CD4-positive, alpha-beta T cell treated with Interleukin-1 beta for 1 hour (primary cell): ENCODE data around the gene LRRC10B.
A peak's percentile ranks its signal among the peaks of the same experiment; 100 is the strongest.
"Not testable (repeated sequence)": the region's sequence is repeated elsewhere in the genome, so short reads cannot be mapped to it uniquely, and the experiment has no call there.

Experiments used
- DNase-seq, 2 donors: peaks; one replicate each; pipeline ENCODE4 v3.0.0-alpha.2; 2020 to 2022

LRRC10B gene

DNA sequence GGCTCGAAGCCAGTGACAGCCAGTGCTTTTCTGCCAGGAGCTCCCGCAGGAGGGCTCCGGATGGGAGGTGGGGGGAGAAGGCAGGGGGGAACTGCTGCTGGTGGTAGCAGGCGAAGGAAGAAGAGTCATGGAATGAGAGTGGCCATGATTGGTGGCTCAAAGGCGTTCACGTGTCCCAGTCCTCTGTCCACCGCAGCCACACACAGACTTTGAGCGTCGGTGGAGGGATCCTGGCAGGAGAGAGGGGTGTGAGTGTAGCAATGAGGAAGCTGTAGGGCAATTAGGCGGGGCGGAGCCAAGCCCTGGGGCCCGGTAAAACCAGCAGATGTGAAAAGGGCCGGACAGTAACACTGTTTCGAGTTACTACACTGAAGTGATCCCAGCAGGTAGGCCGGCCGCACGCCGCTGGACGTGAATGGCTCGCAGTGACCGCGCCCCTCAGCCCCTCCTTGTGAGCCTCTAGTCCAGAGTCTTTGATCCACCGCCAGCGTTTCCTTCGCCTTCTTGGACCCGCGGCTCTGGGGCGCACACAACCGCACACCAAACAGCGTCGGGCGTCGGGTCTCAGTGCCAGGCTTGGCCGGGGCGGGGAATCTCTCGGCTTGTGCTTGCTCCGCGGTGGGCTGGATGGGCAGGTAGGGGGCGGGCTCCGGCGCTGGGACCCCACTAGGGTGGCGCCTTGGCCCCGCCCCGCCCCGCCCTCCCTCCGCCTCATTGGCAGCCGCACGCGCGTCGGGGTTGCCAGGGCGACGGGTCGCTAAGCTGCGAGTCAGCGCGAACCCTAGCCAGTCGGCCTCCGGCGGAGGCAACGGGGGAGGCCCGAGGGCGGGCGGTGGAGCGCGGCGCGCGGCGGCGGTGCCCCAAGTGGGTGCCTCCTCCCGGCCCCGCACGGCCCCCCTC lies at the start of gene LRRC10B:
LRRC10B (plus strand) TSS at position 788 of the 900 bp plus-strand sequence. CDS start 250 bp downstream, outside the sequence.
- peak; percentile 11 for DNase-seq

DNA sequence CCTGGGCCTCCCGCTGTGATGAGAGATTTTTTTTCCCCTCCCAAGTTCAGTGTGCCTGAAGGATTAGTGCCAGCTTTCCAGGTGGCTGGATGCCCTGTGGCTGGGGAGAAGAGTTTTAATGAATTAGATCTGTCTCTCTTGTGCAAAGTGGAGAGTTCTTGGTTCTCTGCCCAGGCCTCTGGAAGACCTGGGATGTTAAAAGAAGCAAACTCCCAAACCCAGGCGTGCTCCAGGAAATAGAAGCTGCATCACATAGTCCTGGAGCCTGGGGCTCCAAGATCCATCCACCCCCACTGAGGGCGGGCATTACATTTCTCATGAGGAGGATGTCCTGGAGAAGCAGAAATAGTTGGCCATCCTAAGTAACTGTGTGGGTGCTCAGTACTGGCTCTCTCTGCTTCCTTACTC lies 48.1 kb upstream of the LRRC10B start:
- no peak for DNase-seq

DNA sequence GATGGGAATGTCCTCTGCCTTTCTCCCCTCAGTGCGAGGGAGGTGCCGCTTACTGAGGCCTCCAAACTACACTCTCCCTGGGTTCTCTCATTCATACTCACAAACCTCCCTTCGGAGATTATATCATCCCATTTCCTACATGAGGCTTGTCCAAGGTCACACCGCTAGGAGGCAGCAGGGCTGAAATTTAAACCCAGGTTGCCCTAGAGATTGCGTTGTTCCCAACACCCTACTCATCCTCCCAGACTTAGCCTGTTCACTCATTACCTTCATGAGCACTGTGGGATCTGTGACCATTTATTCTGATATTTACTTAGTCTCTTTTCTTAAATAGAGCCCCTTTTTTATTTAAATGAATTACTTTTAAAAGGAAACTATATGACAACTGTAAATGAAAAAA lies 47.6 kb upstream of the LRRC10B start:
- no peak for DNase-seq

DNA sequence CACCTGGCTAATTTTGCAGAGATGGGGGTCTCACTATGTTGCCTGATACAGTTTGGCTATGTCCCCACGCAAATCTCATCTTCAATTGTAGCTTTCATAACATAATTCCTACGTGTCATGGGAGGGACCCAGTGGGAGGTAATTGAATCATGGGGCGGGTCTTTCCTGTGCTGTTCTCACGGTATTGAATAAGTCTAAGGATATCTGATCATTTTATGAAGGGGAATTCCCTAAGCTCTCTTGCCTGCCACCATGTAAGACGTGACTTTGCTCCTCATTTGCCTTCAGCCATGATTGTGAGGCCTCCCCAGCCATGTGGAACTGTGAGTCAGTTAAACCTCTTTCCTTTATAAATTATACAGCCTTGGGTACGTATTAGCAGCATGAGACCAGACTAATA lies 40.9 kb upstream of the LRRC10B start:
- DNase-seq = not testable (repeated sequence)

DNA sequence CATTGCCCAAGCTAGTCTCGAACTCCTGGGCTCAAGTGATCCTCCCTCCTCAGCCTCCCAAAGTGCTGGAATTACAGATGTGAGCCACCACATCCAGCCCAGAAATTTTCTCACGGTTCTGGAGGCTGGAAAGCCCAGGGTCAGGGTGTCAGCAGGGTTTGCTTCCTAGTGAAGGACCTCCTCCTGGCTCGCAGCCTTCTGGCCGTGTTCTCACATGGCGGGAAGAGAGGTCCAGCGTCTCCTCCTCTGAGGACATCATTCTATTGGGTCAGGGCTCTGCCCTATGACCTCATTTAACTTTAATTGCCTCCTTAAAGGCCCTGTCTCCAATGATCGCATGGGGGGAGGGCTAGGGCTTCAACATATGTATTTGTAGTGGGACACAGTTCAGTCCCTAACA lies 40.5 kb upstream of the LRRC10B start:
- no peak for DNase-seq

DNA sequence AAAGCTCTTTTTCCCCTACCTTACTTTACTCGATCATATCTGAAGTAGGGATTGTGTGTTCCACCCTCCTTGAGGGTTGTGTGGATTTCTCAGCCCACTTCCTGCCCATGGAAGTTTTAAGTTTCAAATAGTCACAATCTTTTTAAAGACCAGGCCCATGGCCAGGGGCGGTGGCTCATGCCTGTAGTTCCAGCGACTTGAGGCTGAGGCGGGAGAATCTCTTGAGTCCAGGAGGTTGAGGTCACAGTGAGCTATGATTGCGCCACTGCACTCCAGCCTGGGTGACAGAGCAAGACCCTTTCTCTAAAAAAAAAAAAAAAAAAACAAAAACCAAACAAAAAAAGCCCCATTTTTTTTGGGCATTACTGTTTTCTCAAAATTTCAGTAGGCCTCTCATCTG lies 36.3 kb upstream of the LRRC10B start:
- DNase-seq = no peak

DNA sequence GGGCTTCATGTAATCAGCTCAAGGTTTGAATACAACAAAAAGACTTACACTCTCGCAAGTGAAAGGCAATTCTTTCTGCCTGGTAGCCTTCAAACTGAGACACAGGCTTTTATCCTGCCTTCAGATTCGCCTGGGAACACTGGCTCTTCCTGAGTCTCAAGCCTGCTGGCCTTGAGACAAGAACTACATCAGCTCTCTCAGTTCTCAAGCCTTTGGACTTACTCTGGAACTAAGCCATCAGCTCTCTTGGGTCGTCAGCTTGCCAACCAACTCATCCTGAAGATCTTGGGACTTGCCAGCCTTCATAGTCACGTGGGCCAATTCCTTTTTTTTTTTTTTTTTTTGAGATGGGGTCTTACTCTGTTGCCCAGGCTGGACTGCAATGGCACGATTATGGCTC lies 35.7 kb upstream of the LRRC10B start:
- DNase-seq = no peak

DNA sequence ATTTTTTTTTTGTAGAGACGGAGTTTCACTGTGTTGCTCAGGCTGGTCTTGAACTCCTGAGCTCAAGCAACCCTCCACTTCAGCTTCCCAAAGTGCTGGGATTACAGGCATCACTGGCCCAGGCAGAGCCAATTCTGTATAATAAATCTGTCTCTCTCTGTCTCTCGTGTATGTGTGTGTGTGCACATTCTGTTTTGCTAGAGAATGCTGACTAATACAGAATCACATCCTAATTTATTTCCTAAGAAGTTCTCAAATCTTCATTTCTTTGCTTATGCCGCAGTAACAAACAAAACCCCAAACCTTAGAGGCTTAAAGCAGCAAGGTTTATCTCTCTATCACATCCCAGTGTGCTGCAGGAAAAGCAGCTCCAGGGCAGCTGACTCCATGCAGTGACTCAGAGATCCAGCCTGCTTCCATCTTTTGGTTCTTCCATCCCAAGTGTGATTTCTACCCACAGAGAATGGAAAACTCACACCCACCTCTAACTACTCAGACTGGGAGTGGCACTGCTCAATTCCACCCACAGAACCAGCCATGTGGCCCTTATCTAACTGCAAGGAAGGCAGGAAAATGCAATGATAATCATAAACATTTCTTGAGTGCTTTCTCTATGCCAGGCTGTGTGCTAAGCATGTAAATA lies 35.1 kb upstream of the LRRC10B start:
- DNase-seq = no peak

DNA sequence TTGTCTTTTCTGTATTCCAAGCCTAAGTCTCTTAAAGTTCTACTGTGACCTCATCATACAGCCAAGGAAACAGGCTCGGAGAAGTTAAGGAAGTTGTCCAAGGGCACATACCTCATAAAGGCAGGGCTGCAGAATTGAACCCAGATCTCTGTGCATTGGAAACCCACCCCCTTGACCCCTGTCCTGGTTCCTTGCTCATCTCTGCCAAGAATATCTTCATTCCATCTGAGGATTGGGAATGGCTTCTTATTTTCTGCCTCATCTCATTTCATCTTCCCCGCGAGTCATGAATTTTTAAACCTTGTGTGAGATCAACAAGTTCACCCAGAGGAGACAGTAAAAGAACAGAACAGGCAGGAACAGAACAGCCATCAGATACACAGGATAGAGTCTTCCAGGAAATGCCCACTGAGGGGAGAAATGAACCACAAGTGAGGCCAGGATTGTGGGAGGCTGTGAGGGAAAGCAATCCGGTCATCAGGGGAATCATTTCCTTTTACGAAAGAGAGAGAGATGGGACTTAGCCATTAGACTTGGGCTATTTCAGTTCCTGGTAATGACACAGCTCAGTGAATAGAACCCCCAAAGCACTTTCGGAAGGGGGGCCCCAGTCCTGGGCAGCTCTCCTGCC lies 34.4 kb upstream of the LRRC10B start:
- no peak for DNase-seq

DNA sequence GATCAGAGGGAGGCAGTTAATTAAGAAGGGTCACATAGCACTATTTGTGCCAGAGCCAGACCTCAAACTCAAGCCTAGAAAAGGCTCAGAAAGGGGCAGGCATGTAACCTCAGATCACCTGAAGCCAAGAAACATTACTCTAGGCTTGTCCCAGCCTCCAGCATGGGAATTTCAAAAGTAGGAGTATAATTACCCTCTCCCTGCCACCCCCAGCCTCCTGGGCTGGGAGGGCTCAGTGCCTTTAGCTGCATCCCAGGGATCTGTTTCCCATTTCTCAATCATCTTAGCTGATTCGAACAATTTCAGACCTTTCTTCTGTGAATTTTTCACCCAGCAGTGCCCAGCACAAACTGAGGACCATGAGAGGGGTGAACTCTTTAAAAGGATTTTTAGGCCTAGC lies 33.1 kb upstream of the LRRC10B start:
- no peak for DNase-seq

DNA sequence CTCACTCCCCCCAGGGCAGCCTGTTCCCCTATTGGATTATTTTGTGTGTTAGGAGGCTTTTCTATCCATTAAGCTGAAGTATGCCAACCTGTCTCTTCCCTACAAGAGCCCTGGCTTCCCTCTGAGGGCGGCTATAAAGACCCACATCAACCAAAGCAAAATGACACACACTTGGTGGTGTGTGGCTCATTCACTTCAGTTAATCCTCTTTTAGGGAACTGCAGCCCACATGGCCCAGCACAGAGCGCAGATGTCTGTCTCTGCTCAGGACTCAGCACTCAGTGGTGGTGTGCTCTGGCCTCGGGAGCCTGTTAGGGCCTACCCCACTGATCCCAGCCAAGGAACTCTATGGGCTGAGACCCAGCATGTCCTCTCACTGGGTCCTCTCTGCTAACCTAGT lies 32.2 kb upstream of the LRRC10B start:
- DNase-seq = no peak

DNA sequence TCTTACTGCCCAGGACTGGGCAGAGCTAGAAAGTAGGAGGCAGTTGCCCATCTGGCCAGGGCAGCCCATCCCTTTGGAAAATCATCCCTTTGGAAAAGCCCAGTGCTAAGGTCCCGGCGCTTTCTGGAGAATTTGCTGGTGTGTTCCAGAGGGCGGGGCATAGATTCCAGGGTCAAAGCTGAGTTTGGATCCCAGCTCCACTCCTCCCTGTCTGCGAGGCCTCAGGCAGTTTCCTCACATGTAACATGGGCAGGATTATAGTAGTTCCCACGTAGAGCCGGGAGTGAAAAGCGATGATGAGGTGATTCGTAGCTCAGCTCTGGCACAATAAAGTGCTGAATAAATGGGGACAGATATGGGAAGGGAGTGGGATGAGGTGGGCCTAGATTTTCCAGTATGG lies 31.4 kb upstream of the LRRC10B start:
- no peak for DNase-seq

DNA sequence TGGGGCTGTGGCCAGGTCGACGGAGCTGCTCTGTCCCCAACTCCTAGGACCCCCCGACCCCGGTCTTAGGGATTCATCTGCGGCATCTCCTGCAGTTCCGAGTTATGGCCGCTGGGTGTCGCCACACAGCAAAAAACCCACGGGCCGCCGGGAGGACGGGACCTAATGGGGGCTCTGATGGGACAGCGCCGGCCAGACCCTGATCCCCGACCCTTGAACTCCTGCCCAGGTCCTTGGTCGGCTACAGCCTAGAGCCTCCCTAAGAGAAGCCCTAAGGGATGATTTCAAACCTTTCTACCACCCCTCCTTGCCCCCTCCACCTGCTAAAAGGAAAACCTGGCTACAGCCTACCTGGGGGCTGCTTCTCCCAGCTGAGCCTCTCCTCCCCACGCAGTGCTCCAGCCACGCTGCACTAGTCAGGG lies 30.8 kb upstream of the LRRC10B start:
- DNase-seq = peak; percentile 33 to 44

DNA sequence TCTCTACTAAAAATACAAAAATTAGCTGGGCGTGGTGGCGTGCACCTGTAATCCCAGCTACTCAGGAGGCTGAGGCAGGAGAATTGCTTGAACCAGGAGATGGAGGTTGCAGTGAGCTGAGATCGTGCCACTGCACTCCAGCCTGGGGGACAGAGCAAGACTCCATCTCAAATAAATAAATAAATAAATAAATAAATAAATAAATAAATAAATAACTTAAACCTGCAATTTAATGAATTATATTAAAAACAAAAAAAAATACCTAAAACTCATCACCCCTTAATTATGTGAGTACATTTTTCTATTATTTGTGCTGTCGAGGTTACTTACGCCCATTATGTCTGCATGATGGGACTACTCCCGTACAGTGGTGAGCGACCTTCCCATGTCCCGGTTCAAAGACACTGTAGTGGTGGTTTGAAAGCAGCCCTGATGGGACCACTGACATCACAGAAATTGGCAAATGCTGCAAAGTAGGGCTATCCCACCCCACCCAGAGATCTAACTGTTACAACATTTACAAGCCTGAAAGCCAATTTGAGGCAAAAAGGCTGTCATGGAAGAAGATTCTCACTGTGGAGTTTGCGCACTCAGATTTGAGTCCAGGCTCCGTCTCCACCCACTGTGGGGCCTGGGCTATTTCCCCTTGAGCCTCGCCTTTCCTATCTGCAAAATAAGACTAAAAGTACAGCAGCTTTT lies 29.0 kb upstream of the LRRC10B start:
- not testable (repeated sequence) for DNase-seq

DNA sequence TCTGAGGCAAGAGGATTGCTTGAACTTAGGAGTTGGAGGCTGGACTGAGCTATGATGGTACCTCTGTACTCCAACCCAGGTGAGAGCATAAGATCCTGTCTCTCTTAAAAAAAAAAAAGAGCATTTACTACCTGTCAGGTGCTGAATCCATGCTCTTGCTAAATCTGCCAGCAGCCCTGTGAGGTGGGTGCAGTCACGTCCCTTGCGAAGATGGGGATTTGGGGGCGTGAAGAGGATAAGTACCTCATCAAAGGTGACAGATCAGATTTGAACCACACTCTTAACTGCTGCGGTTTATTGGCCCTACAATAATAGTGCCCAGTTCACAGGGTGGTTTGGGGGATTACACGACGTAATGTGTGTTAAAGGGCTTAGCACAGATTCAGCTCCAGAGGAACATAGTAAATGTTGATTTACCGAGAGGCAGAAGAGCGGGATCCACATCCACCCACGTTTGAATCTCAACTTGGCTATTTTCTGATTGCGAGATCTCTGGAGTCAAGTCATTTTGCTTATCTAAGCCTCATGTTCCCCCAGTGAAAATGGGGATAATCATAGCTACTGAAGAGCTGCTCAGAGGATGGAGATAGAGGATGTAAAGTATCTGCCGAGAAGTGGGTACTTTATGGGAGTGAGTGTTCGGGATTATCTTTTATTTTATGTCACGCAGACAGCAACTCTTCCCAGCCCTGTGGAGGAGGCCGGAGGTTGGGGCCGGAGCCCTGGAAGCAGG lies 28.1 kb upstream of the LRRC10B start:
- DNase-seq = no peak

DNA sequence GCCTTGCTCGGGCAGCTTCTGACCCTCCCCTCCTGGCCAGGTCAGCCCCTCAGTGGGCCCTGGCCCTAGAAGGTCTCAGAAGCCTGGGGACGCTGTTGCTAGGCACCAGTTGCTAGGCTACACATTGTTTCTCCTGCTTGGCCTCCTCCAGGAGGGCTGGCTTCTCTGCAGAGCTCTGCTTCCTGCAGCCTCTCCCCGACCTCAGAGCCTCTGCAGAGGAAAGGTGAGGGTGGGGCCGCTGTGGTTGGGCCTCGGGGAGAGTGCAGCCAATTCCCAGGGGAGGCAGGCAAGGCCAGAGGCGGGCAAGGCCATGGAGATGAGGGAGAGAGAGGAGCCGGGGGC lies 27.6 kb upstream of the LRRC10B start:
- DNase-seq = no peak

DNA sequence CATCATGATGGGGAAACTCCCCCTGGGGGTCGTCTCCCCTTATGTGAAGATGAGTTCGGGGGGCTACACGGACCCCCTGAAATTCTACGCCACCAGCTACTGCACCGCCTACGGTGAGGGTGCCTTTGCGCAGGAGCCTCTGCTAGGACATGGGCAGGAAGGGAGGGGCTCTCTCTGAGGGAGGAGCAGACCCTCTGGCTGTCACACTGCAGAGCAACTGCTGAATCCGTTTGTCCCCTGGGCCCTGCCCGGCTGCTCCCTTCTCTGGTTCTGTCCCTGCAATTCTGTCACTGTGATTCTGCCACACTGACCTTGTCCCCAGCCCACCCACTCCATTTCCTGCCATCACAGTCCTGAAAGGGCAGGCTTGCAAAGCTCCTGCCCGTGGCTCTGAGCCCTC lies 26.7 kb upstream of the LRRC10B start:
- DNase-seq = no peak

DNA sequence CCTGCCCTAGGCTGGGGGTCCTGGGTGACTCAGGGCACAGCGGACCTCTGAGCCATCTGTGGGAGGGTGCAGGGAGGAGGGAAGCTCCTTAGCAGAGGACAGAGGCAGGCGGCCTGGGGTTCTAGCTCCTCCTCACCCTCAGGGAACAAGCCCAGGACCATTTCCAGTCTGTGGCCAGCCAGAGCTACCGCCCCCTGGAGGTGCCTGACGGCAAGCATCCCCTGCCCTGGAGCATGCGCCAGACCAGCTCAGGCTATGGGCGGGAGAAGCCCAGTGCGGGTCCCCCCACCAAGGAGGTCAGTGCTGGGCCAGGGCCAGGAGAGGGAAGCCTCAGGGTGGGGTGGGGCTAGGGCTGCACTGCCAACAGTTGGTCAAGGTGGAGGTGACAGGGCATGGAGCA lies 26.0 kb upstream of the LRRC10B start:
- DNase-seq = peak in 1 of 2 donors; percentile 3

DNA sequence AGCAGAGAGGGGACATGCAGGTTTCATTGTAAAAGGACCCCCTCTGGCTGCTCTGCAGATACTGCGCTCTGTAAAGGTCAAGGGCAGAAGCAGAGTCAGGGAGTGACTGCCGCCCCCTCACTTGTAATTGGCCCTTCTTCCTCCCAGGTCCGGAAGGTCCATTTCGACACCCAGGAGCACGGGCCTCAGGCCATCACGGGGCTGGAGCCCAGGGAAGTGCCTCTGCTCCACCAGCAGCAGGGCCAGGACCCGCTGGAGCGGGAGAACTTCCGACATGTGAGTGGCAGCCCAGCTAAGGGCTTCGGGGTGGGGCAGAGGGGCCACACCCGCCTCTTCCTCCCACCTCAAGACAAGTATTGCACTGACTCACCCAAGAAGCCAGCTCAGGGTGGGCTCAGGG lies 24.0 kb upstream of the LRRC10B start:
- no peak for DNase-seq

DNA sequence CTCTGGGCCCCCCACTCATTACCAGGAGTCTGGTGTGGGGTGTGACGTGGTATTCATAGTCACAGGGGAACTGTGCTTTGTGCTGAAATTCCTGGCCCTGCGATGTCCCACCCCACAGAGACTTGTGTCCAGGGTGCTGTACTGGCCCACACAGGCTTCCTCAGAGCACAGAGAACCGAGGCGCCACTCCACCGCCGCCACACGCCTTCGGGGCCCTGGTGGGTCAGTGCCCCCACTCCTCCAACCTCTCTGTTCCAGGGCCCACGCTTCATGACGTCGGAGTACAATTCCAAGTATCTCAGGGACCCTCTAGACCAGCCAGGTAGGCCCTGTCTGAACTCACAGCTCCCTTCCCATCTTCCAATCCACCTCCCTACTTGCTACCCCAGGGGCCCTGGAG lies 23.5 kb upstream of the LRRC10B start:
- DNase-seq = no peak

DNA sequence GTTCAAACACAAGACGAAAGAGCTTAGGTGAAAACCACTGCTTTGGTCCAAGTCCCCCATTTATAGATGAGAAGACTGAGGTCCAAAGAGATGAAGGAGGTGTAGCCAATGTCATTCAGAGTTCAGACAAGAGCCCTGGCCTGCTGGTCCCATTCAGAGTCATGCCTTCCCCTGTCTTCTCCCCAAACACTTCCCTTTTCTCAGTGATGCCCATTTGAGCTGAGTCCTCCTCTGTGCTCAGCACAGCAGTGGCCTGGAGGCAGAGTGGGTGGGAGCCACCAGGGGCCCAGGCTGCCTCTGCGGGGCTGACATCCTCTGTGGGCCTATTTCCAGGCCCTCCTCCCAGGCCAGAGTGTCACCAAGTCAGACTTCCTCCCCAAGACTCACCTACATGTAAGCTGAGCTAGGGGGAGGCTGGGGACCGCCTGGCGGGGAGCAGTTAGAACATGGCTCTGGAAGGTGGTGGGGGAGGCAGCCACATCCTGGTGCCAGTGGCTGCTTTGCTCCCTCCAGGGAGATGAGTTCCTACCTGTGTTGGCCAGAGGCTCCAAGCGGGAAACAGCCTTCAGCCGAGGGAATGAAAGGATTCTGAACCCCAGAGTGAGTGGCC lies 22.4 kb upstream of the LRRC10B start:
- no peak for DNase-seq

DNA sequence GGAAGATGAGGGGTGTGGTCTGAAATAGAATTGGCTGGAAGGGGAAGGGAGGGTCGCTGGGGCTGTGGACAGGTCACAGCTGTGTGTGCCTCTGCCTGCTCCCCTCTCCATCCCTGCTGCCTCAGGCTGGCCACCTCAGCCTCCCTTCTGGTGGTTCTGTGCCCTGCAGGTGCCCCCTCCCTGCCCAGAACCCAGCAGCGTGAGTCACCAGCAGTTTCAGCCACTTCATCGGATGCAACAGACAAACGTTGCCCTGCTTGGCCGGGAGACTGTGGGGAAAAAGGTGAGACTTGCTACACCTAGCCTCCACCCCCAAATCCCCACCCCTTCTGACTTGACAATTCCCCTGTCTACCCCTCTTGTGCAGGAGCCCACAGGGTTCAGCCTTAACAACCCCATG lies 21.8 kb upstream of the LRRC10B start:
- no peak for DNase-seq
